Measurements from ENCODE around the gene ADAM10.

DNA sequence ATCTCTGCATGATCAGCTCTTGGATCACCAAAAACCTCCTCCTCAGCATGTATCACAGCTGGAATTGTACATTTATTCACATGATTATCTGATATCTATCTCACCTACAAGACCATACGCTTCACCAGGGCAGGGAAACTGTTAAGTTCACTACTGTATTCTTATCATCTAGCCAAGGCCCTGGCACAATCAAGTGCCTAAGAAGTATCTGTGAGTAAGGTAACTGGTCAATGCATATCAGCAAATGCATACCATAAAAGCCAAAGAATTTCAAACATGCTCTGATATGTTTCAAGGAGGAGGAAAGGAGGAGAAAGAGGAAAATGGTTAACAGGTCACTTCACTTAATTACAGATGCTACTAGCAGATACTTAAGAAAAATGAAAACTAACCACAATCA lies 159.3 kb downstream of the ADAM10 start:
- TF ChIP-seq, protein P1, sequence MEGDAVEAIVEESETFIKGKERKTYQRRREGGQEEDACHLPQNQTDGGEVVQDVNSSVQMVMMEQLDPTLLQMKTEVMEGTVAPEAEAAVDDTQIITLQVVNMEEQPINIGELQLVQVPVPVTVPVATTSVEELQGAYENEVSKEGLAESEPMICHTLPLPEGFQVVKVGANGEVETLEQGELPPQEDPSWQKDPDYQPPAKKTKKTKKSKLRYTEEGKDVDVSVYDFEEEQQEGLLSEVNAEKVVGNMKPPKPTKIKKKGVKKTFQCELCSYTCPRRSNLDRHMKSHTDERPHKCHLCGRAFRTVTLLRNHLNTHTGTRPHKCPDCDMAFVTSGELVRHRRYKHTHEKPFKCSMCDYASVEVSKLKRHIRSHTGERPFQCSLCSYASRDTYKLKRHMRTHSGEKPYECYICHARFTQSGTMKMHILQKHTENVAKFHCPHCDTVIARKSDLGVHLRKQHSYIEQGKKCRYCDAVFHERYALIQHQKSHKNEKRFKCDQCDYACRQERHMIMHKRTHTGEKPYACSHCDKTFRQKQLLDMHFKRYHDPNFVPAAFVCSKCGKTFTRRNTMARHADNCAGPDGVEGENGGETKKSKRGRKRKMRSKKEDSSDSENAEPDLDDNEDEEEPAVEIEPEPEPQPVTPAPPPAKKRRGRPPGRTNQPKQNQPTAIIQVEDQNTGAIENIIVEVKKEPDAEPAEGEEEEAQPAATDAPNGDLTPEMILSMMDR (IDR thresholded peaks at IDR 0.05; ENCODE audit: low read length), result no peak
- TF ChIP-seq EZH2 (IDR thresholded peaks at IDR 0.05; ENCODE audit: borderline replicate concordance, low read length), result no peak

Measured in OCI-LY1 (cell line).